Mesenchymal stem cell (in vitro differentiated cells and primary cell): ENCODE data around the gene LMNA.
A peak's percentile ranks its signal among the peaks of the same experiment; 100 is the strongest.

Source experiments
- DNase-seq: peaks from one replicate; pipeline ENCODE4 v3.0.0-alpha.2; 2013
- H2AFZ ChIP-seq: one replicate; pipeline ENCODE4 v1.6.1; 2013; ENCODE audit warnings: low read depth, mild to moderate bottlenecking, control low read depth, inconsistent platforms, low read length, moderate library complexity
- H2AK5ac ChIP-seq: 2 replicates; pipeline ENCODE4 v1.6.1; 2013; ENCODE audit warnings: low read length, moderate library complexity, mild to moderate bottlenecking, inconsistent platforms; ENCODE audit not compliant: severe bottlenecking
- H2BK120ac ChIP-seq: one replicate; pipeline ENCODE4 v1.6.1; 2013; ENCODE audit warnings: low read depth, mild to moderate bottlenecking, inconsistent platforms, low read length, moderate library complexity
- H2BK12ac ChIP-seq, 2 experiments: one replicate each; pipeline ENCODE4 v1.6.1; 2013; ENCODE audit warnings: inconsistent platforms in 2 of 2, low read length in 2 of 2, mild to moderate bottlenecking in 2 of 2, moderate library complexity in 2 of 2, control low read depth in 1 of 2
- H2BK15ac ChIP-seq: one replicate; pipeline ENCODE4 v1.6.1; 2013; ENCODE audit warnings: mild to moderate bottlenecking, low read depth, inconsistent platforms; ENCODE audit not compliant: poor library complexity, severe bottlenecking
- H2BK5ac ChIP-seq: 2 replicates; pipeline ENCODE4 v1.6.1; 2013; ENCODE audit warnings: low read depth, mild to moderate bottlenecking, low read length, control low read depth, inconsistent platforms; ENCODE audit not compliant: poor library complexity, severe bottlenecking
- H3K14ac ChIP-seq, 2 experiments: one replicate each; pipeline ENCODE4 v1.6.1; 2013; ENCODE audit warnings: inconsistent platforms in 2 of 2, low read length in 2 of 2, control low read depth in 1 of 2, mild to moderate bottlenecking in 1 of 2, moderate library complexity in 1 of 2
- H3K18ac ChIP-seq, 2 experiments: one replicate each; pipeline ENCODE4 v1.6.1; 2013; ENCODE audit warnings: inconsistent platforms in 2 of 2, low read length in 2 of 2, control low read depth in 1 of 2, low read depth in 1 of 2, mild to moderate bottlenecking in 1 of 2
- H3K23ac ChIP-seq, 2 experiments: one replicate each; pipeline ENCODE4 v1.6.1; 2013; ENCODE audit warnings: inconsistent platforms in 2 of 2, low read length in 2 of 2, mild to moderate bottlenecking in 2 of 2, moderate library complexity in 2 of 2, control low read depth in 1 of 2
- H3K27ac ChIP-seq: 2 replicates; pipeline ENCODE4 v1.5.1; 2013; ENCODE audit warnings: mild to moderate bottlenecking, moderate library complexity, low read length, control low read depth, inconsistent platforms; ENCODE audit not compliant: poor library complexity, severe bottlenecking
- H3K27me3 ChIP-seq, 2 experiments: 2 replicates each; pipeline versions ENCODE4 v1.6.1 to v1.7.0; 2013; ENCODE audit warnings: low read length in 2 of 2, mild to moderate bottlenecking in 2 of 2, moderate library complexity in 2 of 2, control low read depth in 1 of 2, inconsistent platforms in 1 of 2; ENCODE audit not compliant: control insufficient read depth in 1 of 2, insufficient read depth in 1 of 2
- H3K36me3 ChIP-seq, 2 experiments: 2 replicates each; pipeline versions ENCODE4 v1.6.1 to v1.7.0; 2013; ENCODE audit warnings: low read length in 2 of 2, control low read depth in 1 of 2, inconsistent platforms in 1 of 2, low read depth in 1 of 2, mild to moderate bottlenecking in 1 of 2; ENCODE audit not compliant: insufficient read depth in 2 of 2, control insufficient read depth in 1 of 2
- H3K4ac ChIP-seq, 2 experiments: one replicate each; pipeline ENCODE4 v1.6.1; 2013; ENCODE audit warnings: inconsistent platforms in 2 of 2, low read length in 2 of 2, mild to moderate bottlenecking in 2 of 2, moderate library complexity in 2 of 2, control low read depth in 1 of 2, low read depth in 1 of 2
- H3K4me1 ChIP-seq: 2 replicates; pipeline ENCODE4 v1.6.1; 2013; ENCODE audit warnings: low read depth, low read length, control low read depth; ENCODE audit not compliant: control insufficient read depth, insufficient read depth
- H3K4me2 ChIP-seq: 2 replicates; pipeline ENCODE4 v1.6.1; 2013; ENCODE audit warnings: low read length, mild to moderate bottlenecking, inconsistent platforms; ENCODE audit not compliant: poor library complexity, severe bottlenecking
- H3K4me3 ChIP-seq, 2 experiments: 2 replicates each; pipeline versions ENCODE4 v1.5.1 to v1.7.0; 2013; ENCODE audit warnings: low read length in 2 of 2, mild to moderate bottlenecking in 2 of 2, control low read depth in 1 of 2, low read depth in 1 of 2; ENCODE audit not compliant: insufficient read depth in 1 of 2
- H3K79me1 ChIP-seq: replicated peaks from 2 replicates; pipeline ENCODE4 v1.6.1; 2013; ENCODE audit warnings: mild to moderate bottlenecking, control low read depth, low read length, inconsistent platforms; ENCODE audit not compliant: poor library complexity, severe bottlenecking
- H3K9ac ChIP-seq: 2 replicates; pipeline ENCODE4 v1.7.0; 2013; ENCODE audit warnings: mild to moderate bottlenecking, low read length, moderate library complexity
- H3K9me3 ChIP-seq: 2 replicates; pipeline ENCODE4 v1.7.0; 2013; ENCODE audit warnings: mild to moderate bottlenecking, low read length; ENCODE audit not compliant: control insufficient read depth
- H4K8ac ChIP-seq: one replicate; pipeline ENCODE4 v1.6.1; 2013; ENCODE audit warnings: inconsistent platforms, mild to moderate bottlenecking, low read length, moderate library complexity
- H4K91ac ChIP-seq: one replicate; pipeline ENCODE4 v1.6.1; 2013; ENCODE audit warnings: mild to moderate bottlenecking, low read length, inconsistent platforms
- whole genome bisulfite sequencing: methylation state at CpG from one replicate; pipeline ENCODE4 v1.1.7; 2013; ENCODE audit warnings: mixed read lengths; 5-methylcytosine and 5-hydroxymethylcytosine counted together

The LMNA gene

GRCh38 chr1:156108664-156109241 is 5.8 kb upstream of the LMNA start:
- H3K36me3 ChIP-seq: no peaks in the 10 kb centered on the region
- H3K27me3 ChIP-seq: no peaks in the 10 kb centered on the region
- peaks cover 15% of the 10 kb centered on the region for H3K79me1 ChIP-seq
- no peak overlapping the region for H2BK5ac ChIP-seq
- peak overlapping the region in 1 of 2 experiments; percentile 23 for H2BK12ac ChIP-seq
- H4K91ac ChIP-seq: no peak overlapping the region
- H2BK15ac ChIP-seq: no peak overlapping the region
- H3K4me1 ChIP-seq: peaks cover 44% of the 10 kb centered on the region
- no peak overlapping the region for H4K8ac ChIP-seq
- H3K9me3 ChIP-seq: no peaks in the 10 kb centered on the region
- 94% methylated on average over 3 of the region's 6 CpGs for WGBS
- no peak overlapping the region for H3K4me3 ChIP-seq
- no peak for DNase-seq
- H3K18ac ChIP-seq: no peak overlapping the region
- no peak overlapping the region for H3K23ac ChIP-seq
- no peak overlapping the region for H2AK5ac ChIP-seq
- H3K9ac ChIP-seq: peak overlapping the region; percentile 60
- H2AFZ ChIP-seq: no peak overlapping the region
- H3K4me2 ChIP-seq: no peak overlapping the region
- H3K14ac ChIP-seq: no peak overlapping the region
- H3K27ac ChIP-seq: no peak overlapping the region
- no peak overlapping the region for H2BK120ac ChIP-seq
- H3K4ac ChIP-seq: peak overlapping the region in 1 of 2 experiments; percentile 49

GRCh38 chr1:156110252-156110651 is 4.3 kb upstream of the LMNA start:
- H2BK15ac ChIP-seq: no peak overlapping the region
- no peaks in the 10 kb centered on the region for H3K36me3 ChIP-seq
- H3K27me3 ChIP-seq: no peaks in the 10 kb centered on the region
- peaks cover 35% of the 10 kb centered on the region for H3K4me1 ChIP-seq
- H4K8ac ChIP-seq: no peak overlapping the region
- no peak overlapping the region for H3K4me2 ChIP-seq
- H2AFZ ChIP-seq: no peak overlapping the region
- no peak overlapping the region for H3K4me3 ChIP-seq
- no peaks in the 10 kb centered on the region for H3K9me3 ChIP-seq
- no peak overlapping the region for H3K14ac ChIP-seq
- no peak overlapping the region for H2AK5ac ChIP-seq
- H2BK5ac ChIP-seq: no peak overlapping the region
- H2BK120ac ChIP-seq: no peak overlapping the region
- H3K27ac ChIP-seq: no peak overlapping the region
- no peak overlapping the region for H3K18ac ChIP-seq
- DNase-seq: no peak
- peaks cover 9% of the 10 kb centered on the region for H3K79me1 ChIP-seq
- H3K4ac ChIP-seq: no peak overlapping the region
- no peak overlapping the region for H4K91ac ChIP-seq
- WGBS: 92% methylated on average over 2 of the region's 2 CpGs
- no peak overlapping the region for H3K9ac ChIP-seq
- H3K23ac ChIP-seq: no peak overlapping the region
- H2BK12ac ChIP-seq: no peak overlapping the region

GRCh38 chr1:156111355-156111962 is 3.1 kb upstream of the LMNA start:
- Histone ChIP-seq H3K4me3 (no peak overlapping the region), H3K9ac (peak overlapping the region; percentile 40), H3K4me2 (no peak overlapping the region), H2BK5ac (no peak overlapping the region), H4K91ac (no peak overlapping the region), H3K9me3 (no peaks in the 10 kb centered on the region), H2AFZ (no peak overlapping the region), H3K27ac (no peak overlapping the region), H3K23ac (no peak overlapping the region), H3K27me3 (no peaks in the 10 kb centered on the region), H3K14ac (no peak overlapping the region), H3K4ac (no peak overlapping the region), H2BK120ac (no peak overlapping the region), H2BK15ac (no peak overlapping the region), H3K36me3 (no peaks in the 10 kb centered on the region), H3K4me1 (peaks cover 29% of the 10 kb centered on the region), H2BK12ac (no peak overlapping the region), H2AK5ac (no peak overlapping the region), H3K79me1 (peaks cover 9% of the 10 kb centered on the region), H4K8ac (no peak overlapping the region), H3K18ac (no peak overlapping the region)
- DNase-seq: no peak
- WGBS: 90% methylated on average over 4 of the region's 4 CpGs

- Histone ChIP-seq H4K8ac (peak overlapping the region; percentile 39), H3K4me2 (no peak overlapping the region), H3K79me1 (peaks cover 8% of the 10 kb centered on the region), H4K91ac (peak overlapping the region; percentile 84), H3K9ac (peak overlapping the region; percentile 40), H2AFZ (no peak overlapping the region), H2BK5ac (no peak overlapping the region), H3K23ac (peak overlapping the region in 1 of 2 experiments; percentile 63), H3K27ac (no peak overlapping the region), H3K27me3 (no peaks in the 10 kb centered on the region), H3K14ac (no peak overlapping the region), H3K36me3 (peaks cover 0 to 6% of the 10 kb centered on the region in 2 experiments), H2BK12ac (peak overlapping the region; percentile 86 to 89), H3K9me3 (no peaks in the 10 kb centered on the region), H3K18ac (peak overlapping the region in 1 of 2 experiments; percentile 76), H2BK15ac (peak overlapping the region; percentile 68), H3K4ac (peak overlapping the region; percentile 20 to 47), H3K4me1 (peaks cover 27% of the 10 kb centered on the region), H2AK5ac (peak overlapping the region; percentile 69), H3K4me3 (no peak overlapping the region), H2BK120ac (no peak overlapping the region)
- no peak for DNase-seq
- 93% methylated on average over 7 of the region's 10 CpGs for WGBS
These were observed 2.0 kb upstream of the LMNA start for GRCh38 chr1:156112276-156113137.
